ENCODE data around the gene NAV2. TPM values are rescaled to one million over a fixed set of nuclear protein-coding genes. Genes with fewer than 3 reads are reported as not detected.

Gene NAV2
- total RNA-seq, 1 donor from 2014 or later = 31.4 TPM

DNA sequence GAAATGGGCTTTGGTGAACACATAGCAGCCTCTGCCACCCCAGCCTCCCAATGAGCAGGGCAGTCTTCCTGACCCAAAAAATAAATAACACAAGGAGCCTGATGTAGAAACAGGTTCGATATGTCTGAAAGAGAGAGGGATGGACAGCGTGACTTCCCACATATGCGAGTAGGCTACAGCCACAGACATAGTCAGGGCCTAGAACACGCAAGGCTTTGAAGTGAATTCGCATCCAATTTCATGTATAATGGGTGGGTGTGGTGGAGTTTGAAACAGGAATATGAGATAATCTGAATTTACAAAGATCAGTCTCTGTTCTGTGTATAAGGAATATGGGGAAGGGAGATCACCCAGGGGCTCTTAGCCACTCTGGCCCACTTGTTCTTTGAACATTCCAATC lies 373.3 kb downstream of the NAV2 start:
- TF ChIP-seq, protein P1, sequence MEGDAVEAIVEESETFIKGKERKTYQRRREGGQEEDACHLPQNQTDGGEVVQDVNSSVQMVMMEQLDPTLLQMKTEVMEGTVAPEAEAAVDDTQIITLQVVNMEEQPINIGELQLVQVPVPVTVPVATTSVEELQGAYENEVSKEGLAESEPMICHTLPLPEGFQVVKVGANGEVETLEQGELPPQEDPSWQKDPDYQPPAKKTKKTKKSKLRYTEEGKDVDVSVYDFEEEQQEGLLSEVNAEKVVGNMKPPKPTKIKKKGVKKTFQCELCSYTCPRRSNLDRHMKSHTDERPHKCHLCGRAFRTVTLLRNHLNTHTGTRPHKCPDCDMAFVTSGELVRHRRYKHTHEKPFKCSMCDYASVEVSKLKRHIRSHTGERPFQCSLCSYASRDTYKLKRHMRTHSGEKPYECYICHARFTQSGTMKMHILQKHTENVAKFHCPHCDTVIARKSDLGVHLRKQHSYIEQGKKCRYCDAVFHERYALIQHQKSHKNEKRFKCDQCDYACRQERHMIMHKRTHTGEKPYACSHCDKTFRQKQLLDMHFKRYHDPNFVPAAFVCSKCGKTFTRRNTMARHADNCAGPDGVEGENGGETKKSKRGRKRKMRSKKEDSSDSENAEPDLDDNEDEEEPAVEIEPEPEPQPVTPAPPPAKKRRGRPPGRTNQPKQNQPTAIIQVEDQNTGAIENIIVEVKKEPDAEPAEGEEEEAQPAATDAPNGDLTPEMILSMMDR (IDR thresholded peaks at IDR 0.05) = no peak
- H3K9me3 Mint-ChIP-seq (ENCODE audit: unreplicated experiment) = no peaks in the 10 kb centered on the region
- no peak overlapping the region for H3K4me3 Mint-ChIP-seq (ENCODE audit: unreplicated experiment)
- no peaks in the 10 kb centered on the region for H3K27me3 Mint-ChIP-seq (ENCODE audit: unreplicated experiment)
- H3K27ac Mint-ChIP-seq (ENCODE audit: unreplicated experiment) = no peak overlapping the region
- no peak for DNase-seq (ENCODE audit: extremely low spot score, unreplicated experiment)
- H3K4me1 Mint-ChIP-seq (ENCODE audit: unreplicated experiment) = peaks cover 59% of the 10 kb centered on the region
- H3K36me3 Mint-ChIP-seq (ENCODE audit: unreplicated experiment) = peaks cover 37% of the 10 kb centered on the region

DNA sequence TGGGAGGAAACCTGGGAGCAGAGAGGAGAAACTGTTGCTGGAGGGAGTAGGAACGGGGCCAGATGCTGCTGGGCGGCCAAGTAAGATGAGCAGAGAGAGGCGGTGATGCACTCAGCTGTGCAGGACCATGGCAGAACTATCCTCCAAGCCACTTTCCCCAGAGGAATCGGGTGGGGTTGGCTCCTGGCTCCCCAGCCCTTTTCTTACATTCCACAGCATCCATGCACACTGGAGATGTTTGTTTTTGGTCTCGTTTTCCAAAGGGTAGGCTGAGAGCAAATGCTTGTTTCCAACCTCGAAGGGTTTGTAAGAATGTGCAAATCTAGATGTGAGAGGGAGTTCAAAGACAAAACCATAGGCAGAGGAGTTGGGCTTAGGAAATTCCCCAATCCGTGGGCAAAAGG lies 374.5 kb downstream of the NAV2 start:
- no peak overlapping the region for H3K4me3 Mint-ChIP-seq (ENCODE audit: unreplicated experiment)
- no peaks in the 10 kb centered on the region for H3K27me3 Mint-ChIP-seq (ENCODE audit: unreplicated experiment)
- H3K9me3 Mint-ChIP-seq (ENCODE audit: unreplicated experiment) = no peaks in the 10 kb centered on the region
- DNase-seq (ENCODE audit: extremely low spot score, unreplicated experiment) = no peak
- TF ChIP-seq, protein P1 (IDR thresholded peaks at IDR 0.05) = no peak
- H3K4me1 Mint-ChIP-seq (ENCODE audit: unreplicated experiment) = peaks cover 67% of the 10 kb centered on the region
- H3K27ac Mint-ChIP-seq (ENCODE audit: unreplicated experiment) = peak overlapping the region; percentile 81
- peaks cover 37% of the 10 kb centered on the region for H3K36me3 Mint-ChIP-seq (ENCODE audit: unreplicated experiment)

DNA sequence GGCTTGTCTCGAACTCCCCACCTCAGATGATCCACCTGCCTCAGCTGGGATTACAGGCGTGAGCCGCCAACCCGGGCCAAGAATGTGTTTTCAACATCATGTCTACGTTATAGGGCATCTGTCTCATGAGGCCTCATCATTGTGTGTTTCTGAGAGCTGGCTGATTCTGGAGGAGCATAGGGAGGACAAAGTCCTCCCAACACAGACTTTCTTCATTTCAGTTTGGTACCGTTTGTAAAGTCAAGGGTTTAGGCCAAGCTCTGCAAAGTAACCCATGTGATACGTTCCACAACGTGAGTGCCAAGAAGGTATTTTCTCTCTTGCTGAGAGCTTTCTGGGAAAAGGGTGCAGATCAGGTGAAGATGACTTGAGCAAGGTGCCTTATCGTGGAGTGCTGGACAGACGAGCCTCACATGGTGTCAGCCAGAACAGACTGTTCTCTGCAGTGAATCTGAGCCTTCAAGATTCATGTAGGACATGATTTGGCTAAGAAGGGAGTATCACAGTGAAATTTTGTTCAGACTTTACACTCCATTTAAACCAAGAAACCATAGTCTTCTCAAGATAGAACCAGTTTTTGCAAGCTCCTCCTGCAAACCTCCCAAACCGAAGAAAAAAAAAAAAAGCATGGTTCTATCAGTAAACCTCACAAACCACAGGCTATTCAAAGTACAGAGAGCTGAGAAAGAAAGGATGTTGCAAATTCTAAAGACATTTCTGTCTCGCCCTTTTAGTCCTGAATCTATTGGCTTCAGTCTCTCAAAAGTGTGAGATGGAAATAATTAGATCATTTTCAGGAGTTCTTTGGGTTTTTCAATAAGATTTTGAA lies 376.0 kb downstream of the NAV2 start:
- Mint-ChIP-seq H3K4me1 (ENCODE audit: unreplicated experiment) (peaks cover 75% of the 10 kb centered on the region), H3K27ac (ENCODE audit: unreplicated experiment) (peak overlapping the region; percentile 81), H3K36me3 (ENCODE audit: unreplicated experiment) (peaks cover 29% of the 10 kb centered on the region), H3K9me3 (ENCODE audit: unreplicated experiment) (no peaks in the 10 kb centered on the region), H3K4me3 (ENCODE audit: unreplicated experiment) (peak overlapping the region; percentile 17), H3K27me3 (ENCODE audit: unreplicated experiment) (no peaks in the 10 kb centered on the region)
- TF ChIP-seq, protein P1 (IDR thresholded peaks at IDR 0.05) = no peak
- no peak for DNase-seq (ENCODE audit: extremely low spot score, unreplicated experiment)

DNA sequence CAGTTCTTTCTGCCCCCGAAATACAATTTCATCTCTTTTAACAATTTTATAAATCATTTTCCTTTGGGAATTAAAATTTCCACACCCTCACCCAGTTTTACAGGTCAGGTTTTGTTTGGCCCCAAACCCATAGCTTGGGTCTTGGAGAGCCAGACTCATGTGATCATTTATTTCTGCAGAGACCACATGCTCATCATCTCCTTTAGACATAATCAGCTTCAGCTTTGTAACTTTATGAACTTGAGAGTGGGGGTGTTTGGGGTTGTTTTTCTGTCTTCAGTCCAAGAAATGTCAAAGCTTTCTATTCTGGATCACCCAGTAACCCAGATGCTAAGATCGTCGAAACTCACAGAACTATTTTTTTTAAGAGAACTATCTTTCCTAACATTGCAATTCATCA lies 376.7 kb downstream of the NAV2 start:
- Mint-ChIP-seq H3K9me3 (ENCODE audit: unreplicated experiment) (no peaks in the 10 kb centered on the region), H3K36me3 (ENCODE audit: unreplicated experiment) (peaks cover 23% of the 10 kb centered on the region), H3K27me3 (ENCODE audit: unreplicated experiment) (no peaks in the 10 kb centered on the region), H3K4me3 (ENCODE audit: unreplicated experiment) (peak overlapping the region; percentile 3), H3K27ac (ENCODE audit: unreplicated experiment) (peak overlapping the region; percentile 78), H3K4me1 (ENCODE audit: unreplicated experiment) (peaks cover 82% of the 10 kb centered on the region)
- DNase-seq (ENCODE audit: extremely low spot score, unreplicated experiment) = no peak
- TF ChIP-seq, protein P1 (IDR thresholded peaks at IDR 0.05) = no peak

DNA sequence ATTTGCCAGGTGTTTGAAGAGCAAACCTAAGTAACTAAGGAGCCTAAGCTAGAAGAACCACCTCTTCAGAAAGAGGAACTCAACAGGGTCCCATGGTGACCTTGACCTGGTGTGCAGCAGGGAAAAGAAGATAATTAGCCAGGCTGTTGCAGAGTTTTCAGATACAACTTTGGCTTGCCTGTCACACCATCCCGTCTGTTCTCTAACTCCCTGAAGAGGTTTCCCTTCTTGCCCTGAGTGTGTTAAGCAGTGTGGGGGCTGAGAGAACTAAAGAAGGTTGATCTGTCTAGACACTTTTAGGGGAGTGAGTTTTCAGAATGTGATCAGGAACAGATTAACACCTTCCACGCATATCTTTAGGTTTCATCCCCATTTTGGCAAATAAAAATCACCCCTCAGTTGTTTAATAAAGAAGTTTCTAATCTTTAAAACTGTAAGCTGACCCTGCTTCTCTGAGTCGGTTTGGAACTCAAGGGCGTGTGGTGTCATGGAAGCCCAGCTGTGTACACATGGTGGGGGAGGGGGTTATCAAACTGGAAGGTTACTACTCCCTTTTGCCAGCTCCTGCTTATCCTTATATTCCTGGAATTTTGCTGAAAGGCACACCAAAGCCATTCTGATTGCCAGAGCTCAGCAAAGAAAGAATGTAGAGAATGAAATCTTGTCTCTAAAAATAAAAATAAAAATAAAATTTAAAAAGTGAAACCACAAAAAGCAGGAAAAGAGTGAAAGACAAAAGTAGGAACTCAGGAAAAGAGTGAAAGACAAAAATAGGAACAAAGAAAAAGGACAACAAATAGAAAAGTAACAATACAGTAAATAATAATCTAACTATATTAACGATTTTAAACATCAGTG lies 377.4 kb downstream of the NAV2 start:
- TF ChIP-seq, protein P1 (IDR thresholded peaks at IDR 0.05) = no peak
- Mint-ChIP-seq H3K27ac (ENCODE audit: unreplicated experiment) (peak overlapping the region; percentile 78), H3K36me3 (ENCODE audit: unreplicated experiment) (peaks cover 20% of the 10 kb centered on the region), H3K4me1 (ENCODE audit: unreplicated experiment) (peaks cover 87% of the 10 kb centered on the region), H3K4me3 (ENCODE audit: unreplicated experiment) (peak overlapping the region; percentile 3), H3K27me3 (ENCODE audit: unreplicated experiment) (no peaks in the 10 kb centered on the region), H3K9me3 (ENCODE audit: unreplicated experiment) (no peaks in the 10 kb centered on the region)
- no peak for DNase-seq (ENCODE audit: extremely low spot score, unreplicated experiment)

Measured in osteocyte (in vitro differentiated cells).